Vagina (tissue), 2 donors: ENCODE measurements around the gene ELMO2. TPM values are rescaled to one million over a fixed set of nuclear protein-coding genes. Genes with fewer than 3 reads are reported as not detected.

ENCODE experiments used
- DNase-seq, 2 donors: peaks; one replicate each; pipeline ENCODE4 v3.0.0-alpha.2; 2017; ENCODE audit errors: extremely low spot score in 2 of 2
- H3K27ac ChIP-seq: fragments of 200-600 bp; sonication (generic); one replicate; pipeline ENCODE4 v1.5.1; 2019
- H3K27me3 ChIP-seq: fragments of 200-600 bp; sonication (generic); one replicate; pipeline ENCODE4 v1.5.1; 2019
- H3K36me3 ChIP-seq, 2 donors: fragments of 200-600 bp; sonication (generic); one replicate each; pipeline ENCODE4 v1.5.1; 2017 to 2019
- H3K4me1 ChIP-seq: fragments of 200-600 bp; sonication (generic); one replicate; pipeline ENCODE4 v1.5.1; 2019
- H3K4me3 ChIP-seq, 2 donors: fragments of 200-600 bp; sonication (generic); 1 replicate in 1 of 2; 2 replicates in 1 of 2; pipeline ENCODE4 v1.5.1; 2016 to 2019
- H3K9me3 ChIP-seq: fragments of 200-600 bp; sonication (generic); one replicate; pipeline ENCODE4 v1.5.1; 2019
- CTCF ChIP-seq, 3 experiments: fragments of 450-650 bp in 2 of 3; fragments of 200-600 bp in 1 of 3; sonication (generic) in 1 of 3; IDR thresholded peaks; one replicate each; pipeline ENCODE4 v1.5.1; 2017 to 2019; ENCODE audit warnings: antibody characterized with exemption in 3 of 3, mild to moderate bottlenecking in 2 of 3, moderate library complexity in 2 of 3
- POLR2A ChIP-seq, 2 donors: fragments of 450-650 bp; IDR thresholded peaks; one replicate each; pipeline ENCODE4 v1.6.1; 2017; ENCODE audit warnings: antibody characterized with exemption in 2 of 2, mild to moderate bottlenecking in 2 of 2, moderate library complexity in 2 of 2
- POLR2AphosphoS5 ChIP-seq, 2 donors: sonication (generic); formaldehyde crosslinking; IDR thresholded peaks; one replicate each; pipeline ENCODE4 v1.9.0; 2017; ENCODE audit warnings: antibody characterized with exemption in 2 of 2, mild to moderate bottlenecking in 2 of 2, low read depth in 1 of 2; ENCODE audit not compliant: insufficient read depth in 1 of 2
- intact Hi-C: fragments of 100-400 bp; cut with DNase I; formaldehyde crosslinking; loops from one replicate; pipeline ENCODE4 v1.15.1; 2023
- total RNA-seq: library from RNA; depleted of rRNA; stranded (reverse); fragments of >200 nt; gene quantifications from one replicate; pipeline ENCODE4 v1.2.3, GENCODE V29; 2016

The ELMO2 gene
- total RNA-seq, result 73.9 TPM

DNA sequence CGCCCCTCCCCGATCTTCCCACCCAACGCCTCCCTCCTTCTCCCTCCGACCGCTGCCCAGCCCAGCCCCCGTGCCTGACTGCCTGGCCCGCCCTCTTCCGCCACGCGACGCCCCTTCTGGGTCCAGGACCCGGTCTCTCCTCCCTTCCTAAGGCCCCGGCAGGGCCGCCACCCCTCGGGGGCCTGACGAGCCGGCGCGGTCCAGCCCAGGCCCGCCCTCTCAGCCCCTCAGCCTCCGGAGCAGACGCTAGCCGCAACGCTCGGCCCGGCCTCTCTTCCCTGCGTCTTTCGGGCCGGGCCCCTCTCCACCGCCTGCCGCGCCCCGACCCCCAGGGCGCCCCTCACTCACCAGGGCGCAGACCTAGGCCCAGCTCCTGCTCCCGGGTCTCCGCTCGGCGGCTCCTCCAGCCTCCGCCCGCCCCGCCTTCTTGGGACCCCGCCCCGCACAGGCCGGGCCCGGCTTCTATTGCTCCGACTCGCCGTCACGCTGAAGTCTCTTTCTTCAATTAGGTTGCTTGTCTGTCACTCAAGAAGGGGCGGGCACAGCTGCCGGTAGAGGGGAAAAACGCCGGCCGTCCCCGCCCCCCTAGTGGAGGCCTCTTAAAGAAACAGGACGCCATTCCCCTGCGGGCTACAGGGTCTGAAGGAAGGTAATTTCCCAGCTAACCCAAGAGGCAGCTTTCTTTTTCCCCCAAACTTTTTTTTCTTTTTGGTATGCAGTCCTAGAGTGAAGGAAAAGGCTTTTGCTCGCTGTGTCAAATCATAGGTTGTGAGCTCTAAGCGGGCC lies at the start of gene ELMO2:
Gene ELMO2, minus strand, starts transcription at position 416 of the 786 bp plus-strand sequence. CDS start 12,133 bp downstream, outside the sequence.
- H3K9me3 ChIP-seq, result no peaks in the 10 kb centered on the region
- H3K27ac ChIP-seq, result peak within 1 kb of the TSS; percentile 88
- H3K36me3 ChIP-seq, result no peaks in the 10 kb centered on the region
- peak; percentile 96 to 98 for DNase-seq
- H3K4me1 ChIP-seq, result peaks cover 59% of the 10 kb centered on the region
- no peaks in the 10 kb centered on the region for H3K27me3 ChIP-seq
- TF ChIP-seq POLR2A (IDR thresholded peaks at IDR 0.05) (peak in 1 of 2 donors; percentile 68), CTCF (IDR thresholded peaks at IDR 0.05) (peak in 2 of 3 experiments; percentile 8 to 15), POLR2AphosphoS5 (IDR thresholded peaks at IDR 0.05; ENCODE audit: insufficient read depth in 1 of 2, low read depth in 1 of 2) (peak; percentile 80 to 85)
- H3K4me3 ChIP-seq, result peak within 1 kb of the TSS; percentile 75 to 92
- intact Hi-C loops, result no loop called here

DNA sequence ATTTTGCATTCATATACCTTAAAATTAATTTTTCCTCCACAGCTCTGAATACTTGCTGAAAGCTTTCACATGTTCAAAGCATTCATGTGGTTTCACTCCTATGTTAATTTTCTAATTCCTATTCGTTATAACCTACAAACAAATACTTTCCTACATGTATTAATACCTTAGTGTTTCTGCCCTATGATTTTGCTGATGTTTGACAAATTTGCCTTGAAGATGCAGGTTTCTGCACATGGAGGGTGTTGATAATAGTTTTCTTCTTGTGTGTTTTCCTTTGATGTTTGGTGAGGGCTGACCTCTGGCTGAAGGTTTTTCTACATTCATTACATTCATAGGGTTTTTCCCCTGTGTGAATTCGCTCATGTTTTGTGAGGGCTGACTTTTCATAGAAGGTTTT lies 49.3 kb upstream of the ELMO2 start:
- Histone ChIP-seq H3K27ac (no peak overlapping the region), H3K9me3 (no peaks in the 10 kb centered on the region), H3K27me3 (no peaks in the 10 kb centered on the region), H3K36me3 (no peaks in the 10 kb centered on the region), H3K4me1 (peaks cover 7% of the 10 kb centered on the region), H3K4me3 (no peak overlapping the region)
- TF ChIP-seq POLR2AphosphoS5 (IDR thresholded peaks at IDR 0.05; ENCODE audit: insufficient read depth in 1 of 2, low read depth in 1 of 2) (no peak), CTCF (IDR thresholded peaks at IDR 0.05) (no peak), POLR2A (IDR thresholded peaks at IDR 0.05) (no peak)
- intact Hi-C loops, result no loop called here
- DNase-seq, result no peak

DNA sequence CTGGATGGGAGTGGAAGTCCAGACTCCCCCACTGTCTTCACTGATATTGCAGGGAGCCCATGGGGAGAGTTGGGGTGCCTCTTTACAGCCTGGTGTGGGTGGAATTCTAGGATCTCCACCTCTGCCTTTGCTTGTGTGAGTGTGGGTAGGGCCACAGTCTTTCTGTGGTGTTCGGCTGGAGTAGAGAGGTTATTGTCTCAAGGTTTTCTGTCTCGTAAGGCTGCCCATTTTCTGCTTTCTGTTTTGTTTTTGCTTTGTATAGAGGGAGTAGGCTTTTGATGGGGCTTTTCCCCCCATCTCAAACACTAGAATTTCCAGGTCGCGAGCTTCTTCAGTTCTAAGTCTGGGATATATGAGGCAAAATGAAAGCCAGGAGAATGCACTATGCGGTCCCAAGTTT lies 40.4 kb upstream of the ELMO2 start:
- no peak for DNase-seq
- Histone ChIP-seq H3K4me3 (no peak overlapping the region), H3K4me1 (peaks cover 14% of the 10 kb centered on the region), H3K27ac (no peak overlapping the region), H3K9me3 (no peaks in the 10 kb centered on the region), H3K36me3 (no peaks in the 10 kb centered on the region), H3K27me3 (no peaks in the 10 kb centered on the region)
- intact Hi-C loops, result no loop called here
- no peak for TF ChIP-seq POLR2A (IDR thresholded peaks at IDR 0.05)

GRCh38 chr20:46439837-46440236 lies 33.4 kb upstream of the ELMO2 start:
- intact Hi-C loops, result no loop called here
- TF ChIP-seq POLR2AphosphoS5 (IDR thresholded peaks at IDR 0.05; ENCODE audit: insufficient read depth in 1 of 2, low read depth in 1 of 2) (no peak), CTCF (IDR thresholded peaks at IDR 0.05) (no peak), POLR2A (IDR thresholded peaks at IDR 0.05) (no peak)
- H3K36me3 ChIP-seq, result no peaks in the 10 kb centered on the region
- no peak overlapping the region for H3K27ac ChIP-seq
- no peaks in the 10 kb centered on the region for H3K9me3 ChIP-seq
- no peaks in the 10 kb centered on the region for H3K4me1 ChIP-seq
- H3K4me3 ChIP-seq, result no peak overlapping the region
- DNase-seq, result no peak
- no peaks in the 10 kb centered on the region for H3K27me3 ChIP-seq

- intact Hi-C loops, result no loop called here
- Histone ChIP-seq H3K27me3 (no peaks in the 10 kb centered on the region), H3K27ac (no peak overlapping the region), H3K36me3 (no peaks in the 10 kb centered on the region), H3K4me1 (no peaks in the 10 kb centered on the region), H3K4me3 (no peak overlapping the region), H3K9me3 (no peaks in the 10 kb centered on the region)
- no peak for DNase-seq
- TF ChIP-seq POLR2A (IDR thresholded peaks at IDR 0.05) (no peak), CTCF (IDR thresholded peaks at IDR 0.05) (peak in 1 of 3 experiments; percentile 22)
These were observed 31.8 kb upstream of the ELMO2 start for GRCh38 chr20:46438156-46438750.
